Adrenal gland (tissue), 5 donors: ENCODE data around the gene RNF126.

Source experiments
- CTCF ChIP-seq, 6 experiments: fragments of 450-650 bp in 4 of 6; fragments of 200-600 bp in 2 of 6; sonication (generic) in 1 of 6; IDR thresholded peaks; 1 replicate in 5 of 6; 2 replicates in 1 of 6; pipeline versions ENCODE4 v1.5.1 to v1.8.0; 2016 to 2021; ENCODE audit warnings: antibody characterized with exemption in 6 of 6, mild to moderate bottlenecking in 2 of 6, moderate library complexity in 1 of 6
- POLR2A ChIP-seq, 2 donors: fragments of 450-650 bp; IDR thresholded peaks; one replicate each; pipeline ENCODE4 v1.6.1; 2017; ENCODE audit warnings: antibody characterized with exemption in 2 of 2, mild to moderate bottlenecking in 2 of 2, moderate library complexity in 1 of 2
- donor health status: DM: no; HTN: no; CAD: no.

- no peak for TF ChIP-seq CTCF (IDR thresholded peaks at IDR 0.05)
- TF ChIP-seq POLR2A (IDR thresholded peaks at IDR 0.05), result no peak
These were observed 16.0 kb downstream of the RNF126 start for GRCh38 chr19:646779-647565.
